OCI-LY7 (cell line): Measurements from ENCODE around the gene FOXA2. TPM values are rescaled to one million over a fixed set of nuclear protein-coding genes. Genes with fewer than 3 reads are reported as not detected.

Experiments used
- BruUV-seq: library from RNA; stranded (reverse); fragments of 400-500 nt; replicated peaks from 2 replicates; lab custom pipeline; 2021; lab: Mats Ljungman, UMichigan
- CTCF ChIA-PET: fragments of 300-600 bp; sonication (Branson Sonifier 250); formaldehyde crosslinking; loops from one replicate; lab custom pipeline; 2022; ENCODE audit warnings: antibody characterized with exemption; ENCODE audit not compliant: unreplicated experiment; lab: Charles Lee
- POLR2A ChIA-PET: fragments of 300-600 bp; sonication (Branson Sonifier 250); formaldehyde crosslinking; loops from one replicate; lab custom pipeline; 2022; ENCODE audit warnings: antibody characterized with exemption; lab: Charles Lee
- DNase-seq: peaks from one replicate; pipeline ENCODE4 v3.0.0-alpha.2; 2015; ENCODE audit warnings: low spot score
- H2AFZ ChIP-seq: fragments of 200-600 bp; sonication (generic), shearing (Covaris generic); 2 replicates; pipeline ENCODE4 v1.6.1; 2014; ENCODE audit warnings: mild to moderate bottlenecking, antibody characterized with exemption, low read length, moderate library complexity
- H3K27ac ChIP-seq: fragments of 200-600 bp; sonication (generic); 2 replicates; pipeline ENCODE4 v1.5.1; 2014; ENCODE audit warnings: mixed run types, low read depth, mild to moderate bottlenecking, moderate library complexity, low read length, inconsistent platforms; ENCODE audit not compliant: poor library complexity, severe bottlenecking
- H3K36me3 ChIP-seq: fragments of 200-600 bp; sonication (generic); 2 replicates; pipeline ENCODE4 v1.6.1; 2014; ENCODE audit warnings: mild to moderate bottlenecking, antibody characterized with exemption, low read length, moderate library complexity, mixed read lengths; ENCODE audit not compliant: insufficient read depth
- H3K4me1 ChIP-seq: fragments of 200-600 bp; sonication (generic); 2 replicates; pipeline ENCODE4 v1.5.1; 2014; ENCODE audit warnings: mild to moderate bottlenecking, low read length; ENCODE audit not compliant: insufficient read depth, poor library complexity, severe bottlenecking
- H3K4me2 ChIP-seq: fragments of 200-600 bp; sonication (generic); 2 replicates; pipeline ENCODE4 v1.6.1; 2014; ENCODE audit warnings: mild to moderate bottlenecking, low read length
- H3K4me3 ChIP-seq: fragments of 200-600 bp; sonication (generic); 2 replicates; pipeline ENCODE4 v1.5.1; 2014; ENCODE audit warnings: mild to moderate bottlenecking, low read depth, low read length; ENCODE audit not compliant: poor library complexity, severe bottlenecking
- H3K79me2 ChIP-seq: fragments of 200-600 bp; sonication (generic); 2 replicates; pipeline ENCODE4 v1.6.1; 2016; ENCODE audit warnings: low read depth, mild to moderate bottlenecking, low read length, moderate library complexity, mixed read lengths; ENCODE audit not compliant: insufficient read depth
- H3K9me2 ChIP-seq: fragments of 200-600 bp; sonication (generic); 2 replicates; pipeline ENCODE4 v1.6.1; 2016; ENCODE audit warnings: mild to moderate bottlenecking, low read length, mixed read lengths; ENCODE audit not compliant: insufficient read depth
- H3K9me3 ChIP-seq: fragments of 200-600 bp; sonication (generic); 2 replicates; pipeline ENCODE4 v1.6.1; 2014; ENCODE audit warnings: mild to moderate bottlenecking, mixed run types, low read length, mixed read lengths
- H4K20me1 ChIP-seq: fragments of 200-600 bp; sonication (generic); 2 replicates; pipeline ENCODE4 v1.6.1; 2014; ENCODE audit warnings: mild to moderate bottlenecking, antibody characterized with exemption, low read length, moderate library complexity, mixed read lengths; ENCODE audit not compliant: insufficient read depth
- EZH2phosphoT487 ChIP-seq: fragments of 200-600 bp; sonication (generic); IDR thresholded peaks from 2 replicates; pipeline ENCODE4 v1.6.1; 2018; ENCODE audit warnings: low read depth, borderline replicate concordance, mild to moderate bottlenecking, mixed run types, antibody characterized with exemption, low read length, moderate library complexity, mixed read lengths
- intact Hi-C: fragments of 100-400 bp; cut with micrococcal nuclease; formaldehyde crosslinking; loops from one replicate; pipeline ENCODE4 v1.10.0; 2022; ENCODE audit not compliant: unreplicated experiment
- total RNA-seq, 2 experiments: library from RNA; depleted of rRNA in 1 of 2; stranded (reverse); fragments of >200 nt in 1 of 2; shearing (Covaris generic) in 1 of 2; gene quantifications; 2 replicates each; pipeline ENCODE4 v1.2.3, GENCODE V29; 2014 to 2022
- TF ChIP-seq, protein P1 (sequence below): fragments of 200-600 bp; sonication (generic); conservative IDR thresholded peaks from 2 replicates; pipeline ENCODE4 v1.5.1; 2014; ENCODE audit warnings: mild to moderate bottlenecking, antibody characterized with exemption, low read length, moderate library complexity, mixed read lengths

FOXA2 gene
- total RNA-seq, 2 experiments from 2014 or later: not detected

DNA sequence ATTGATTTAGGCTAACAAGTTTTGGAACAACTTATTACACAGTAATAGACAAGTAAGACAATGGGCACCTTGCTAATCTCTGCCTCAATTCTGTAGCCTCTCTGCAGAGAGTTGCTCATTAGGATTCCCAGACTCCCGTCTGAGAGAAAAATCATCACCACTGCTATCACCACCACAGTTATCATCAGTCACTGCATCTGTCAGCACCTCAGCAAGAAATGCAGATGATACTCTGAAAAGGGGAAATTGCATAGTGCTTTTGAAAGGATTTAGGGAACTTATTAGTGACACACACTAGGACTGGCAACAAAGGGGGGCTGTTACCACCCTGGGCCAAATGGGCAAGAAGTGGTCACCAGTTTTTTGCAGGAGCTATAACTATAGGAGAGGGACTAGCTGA, 39.9 kb downstream of the FOXA2 start:
- Histone ChIP-seq H2AFZ (no peak overlapping the region), H3K27ac (no peak overlapping the region), H3K36me3 (no peaks in the 10 kb centered on the region), H3K9me2 (no peaks in the 10 kb centered on the region), H3K9me3 (no peaks in the 10 kb centered on the region), H3K4me3 (no peak overlapping the region), H3K4me2 (no peak overlapping the region), H3K79me2 (no peaks in the 10 kb centered on the region), H3K4me1 (no peaks in the 10 kb centered on the region), H4K20me1 (no peaks in the 10 kb centered on the region)
- ChIA-PET POLR2A (no interaction called here), CTCF (no interaction called here)
- BruUV-seq: no TSS peak
- intact Hi-C loops: no loop called here
- no peak for DNase-seq
- TF ChIP-seq, protein P1, sequence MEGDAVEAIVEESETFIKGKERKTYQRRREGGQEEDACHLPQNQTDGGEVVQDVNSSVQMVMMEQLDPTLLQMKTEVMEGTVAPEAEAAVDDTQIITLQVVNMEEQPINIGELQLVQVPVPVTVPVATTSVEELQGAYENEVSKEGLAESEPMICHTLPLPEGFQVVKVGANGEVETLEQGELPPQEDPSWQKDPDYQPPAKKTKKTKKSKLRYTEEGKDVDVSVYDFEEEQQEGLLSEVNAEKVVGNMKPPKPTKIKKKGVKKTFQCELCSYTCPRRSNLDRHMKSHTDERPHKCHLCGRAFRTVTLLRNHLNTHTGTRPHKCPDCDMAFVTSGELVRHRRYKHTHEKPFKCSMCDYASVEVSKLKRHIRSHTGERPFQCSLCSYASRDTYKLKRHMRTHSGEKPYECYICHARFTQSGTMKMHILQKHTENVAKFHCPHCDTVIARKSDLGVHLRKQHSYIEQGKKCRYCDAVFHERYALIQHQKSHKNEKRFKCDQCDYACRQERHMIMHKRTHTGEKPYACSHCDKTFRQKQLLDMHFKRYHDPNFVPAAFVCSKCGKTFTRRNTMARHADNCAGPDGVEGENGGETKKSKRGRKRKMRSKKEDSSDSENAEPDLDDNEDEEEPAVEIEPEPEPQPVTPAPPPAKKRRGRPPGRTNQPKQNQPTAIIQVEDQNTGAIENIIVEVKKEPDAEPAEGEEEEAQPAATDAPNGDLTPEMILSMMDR: no peak
- no peak for TF ChIP-seq EZH2phosphoT487

DNA sequence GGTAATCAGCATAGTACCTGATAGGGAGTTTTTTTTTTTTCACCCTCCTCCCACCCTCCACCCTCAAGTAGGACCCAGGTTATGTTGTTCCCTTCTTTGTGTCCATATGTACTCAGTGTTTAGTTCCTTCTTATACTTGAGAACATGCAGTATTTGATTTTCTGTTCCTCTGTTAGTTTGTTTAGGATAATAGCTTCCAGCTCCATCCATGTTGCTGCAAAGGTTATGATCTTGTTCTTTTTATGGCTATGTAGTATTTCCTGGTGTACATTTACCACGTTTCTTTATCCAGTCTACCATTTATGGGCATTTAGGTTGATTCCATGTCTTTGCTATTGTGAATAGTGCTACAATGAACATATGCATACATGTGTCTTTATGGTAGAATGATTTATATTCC, 41.9 kb downstream of the FOXA2 start:
- H3K4me2 ChIP-seq: no peak overlapping the region
- ChIA-PET CTCF (no interaction called here), POLR2A (no interaction called here)
- H3K27ac ChIP-seq: no peak overlapping the region
- TF ChIP-seq EZH2phosphoT487: no peak
- TF ChIP-seq, protein P1: no peak
- DNase-seq: no peak
- intact Hi-C loops: no loop called here
- H3K9me2 ChIP-seq: no peaks in the 10 kb centered on the region
- H4K20me1 ChIP-seq: no peaks in the 10 kb centered on the region
- H3K79me2 ChIP-seq: no peaks in the 10 kb centered on the region
- no TSS peak for BruUV-seq
- H3K36me3 ChIP-seq: no peaks in the 10 kb centered on the region
- H2AFZ ChIP-seq: no peak overlapping the region
- no peak overlapping the region for H3K4me3 ChIP-seq
- H3K9me3 ChIP-seq: no peaks in the 10 kb centered on the region
- H3K4me1 ChIP-seq: no peaks in the 10 kb centered on the region

DNA sequence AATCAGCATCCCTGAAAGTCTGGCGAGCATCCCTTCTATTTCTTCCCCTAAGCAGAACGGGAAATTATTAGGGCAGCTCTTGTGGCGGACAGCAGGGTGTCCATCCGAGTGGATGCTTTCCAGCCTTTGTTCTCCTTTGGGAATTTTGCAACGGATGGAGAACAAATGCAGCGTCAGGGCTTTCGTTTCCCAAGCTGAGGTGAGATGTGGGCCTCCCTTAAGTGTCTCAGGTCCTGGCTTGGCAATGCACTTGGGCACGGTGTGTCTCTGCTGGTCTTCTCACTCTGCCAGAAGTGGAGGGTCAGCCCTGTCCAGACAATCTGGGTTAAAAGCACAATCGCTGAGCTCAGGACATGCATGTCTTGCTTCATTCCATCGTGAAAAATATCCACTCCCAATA, 43.5 kb downstream of the FOXA2 start:
- no peaks in the 10 kb centered on the region for H3K36me3 ChIP-seq
- intact Hi-C loops: no loop called here
- H3K4me2 ChIP-seq: no peak overlapping the region
- TF ChIP-seq, protein P1: no peak
- TF ChIP-seq EZH2phosphoT487: no peak
- no peak overlapping the region for H3K4me3 ChIP-seq
- no peak overlapping the region for H2AFZ ChIP-seq
- ChIA-PET CTCF (no interaction called here), POLR2A (no interaction called here)
- H4K20me1 ChIP-seq: no peaks in the 10 kb centered on the region
- no peak overlapping the region for H3K27ac ChIP-seq
- BruUV-seq: no TSS peak
- no peak for DNase-seq
- H3K9me3 ChIP-seq: no peaks in the 10 kb centered on the region
- no peaks in the 10 kb centered on the region for H3K9me2 ChIP-seq
- H3K79me2 ChIP-seq: no peaks in the 10 kb centered on the region
- no peaks in the 10 kb centered on the region for H3K4me1 ChIP-seq
